Esophagus squamous epithelium (tissue), 5 donors: Measurements from ENCODE around the gene MUC5AC. TPM values are rescaled to one million over a fixed set of nuclear protein-coding genes. Genes with fewer than 3 reads are reported as not detected.

Source experiments
- DNase-seq: peaks from one replicate; lab custom pipeline; 2025; lab: John Stamatoyannopoulos, UW
- H3K27ac ChIP-seq, 4 donors: fragments of 200-600 bp; sonication (generic); one replicate each; pipeline ENCODE4 v1.5.1; 2016 to 2019; ENCODE audit warnings: mild to moderate bottlenecking in 1 of 4
- H3K27me3 ChIP-seq, 4 donors: fragments of 200-600 bp; sonication (generic); 1 replicate in 3 of 4; 2 replicates in 1 of 4; pipeline versions ENCODE4 v1.5.1 to v1.6.0; 2017 to 2021; ENCODE audit warnings: antibody characterized with exemption in 1 of 4
- H3K36me3 ChIP-seq, 3 donors: fragments of 200-600 bp; sonication (generic); one replicate each; pipeline ENCODE4 v1.5.1; 2016 to 2019
- H3K4me1 ChIP-seq, 3 donors: fragments of 200-600 bp; sonication (generic); one replicate each; pipeline ENCODE4 v1.5.1; 2017 to 2019
- H3K4me3 ChIP-seq, 4 donors: fragments of 200-600 bp; sonication (generic); 1 replicate in 3 of 4; 2 replicates in 1 of 4; pipeline ENCODE4 v1.5.1; 2016 to 2019; ENCODE audit warnings: mild to moderate bottlenecking in 2 of 4, moderate library complexity in 1 of 4
- H3K9me3 ChIP-seq, 3 donors: fragments of 200-600 bp; sonication (generic); one replicate each; pipeline ENCODE4 v1.5.1; 2016 to 2019
- POLR2A ChIP-seq, 4 donors: fragments of 450-650 bp; IDR thresholded peaks; one replicate each; pipeline ENCODE4 v1.6.1; 2017; ENCODE audit warnings: antibody characterized with exemption in 4 of 4, mild to moderate bottlenecking in 4 of 4, moderate library complexity in 3 of 4
- WGBS, 2 donors: methylation state at CpG; one replicate each; pipeline ENCODE4 v1.1.5; 2018; 5-methylcytosine and 5-hydroxymethylcytosine counted together
- intact Hi-C: fragments of 100-400 bp; cut with DNase I; formaldehyde crosslinking; loops from one replicate; pipeline ENCODE4 v1.15.0; 2022
- total RNA-seq, 4 donors: library from RNA; depleted of rRNA; stranded (reverse); fragments of >200 nt; gene quantifications; one replicate each; pipeline ENCODE4 v1.1.0, GENCODE V29; 2016
- TF ChIP-seq, protein P1 (sequence below), 6 experiments: fragments of 450-650 bp in 4 of 6; fragments of 200-600 bp in 2 of 6; sonication (generic) in 2 of 6; IDR thresholded peaks; one replicate each; pipeline ENCODE4 v1.5.1; 2016 to 2019; ENCODE audit warnings: antibody characterized with exemption in 6 of 6, mild to moderate bottlenecking in 4 of 6, moderate library complexity in 4 of 6
- donor health status: DM: yes; HTN: yes; CAD: no.

Gene MUC5AC, protein sequence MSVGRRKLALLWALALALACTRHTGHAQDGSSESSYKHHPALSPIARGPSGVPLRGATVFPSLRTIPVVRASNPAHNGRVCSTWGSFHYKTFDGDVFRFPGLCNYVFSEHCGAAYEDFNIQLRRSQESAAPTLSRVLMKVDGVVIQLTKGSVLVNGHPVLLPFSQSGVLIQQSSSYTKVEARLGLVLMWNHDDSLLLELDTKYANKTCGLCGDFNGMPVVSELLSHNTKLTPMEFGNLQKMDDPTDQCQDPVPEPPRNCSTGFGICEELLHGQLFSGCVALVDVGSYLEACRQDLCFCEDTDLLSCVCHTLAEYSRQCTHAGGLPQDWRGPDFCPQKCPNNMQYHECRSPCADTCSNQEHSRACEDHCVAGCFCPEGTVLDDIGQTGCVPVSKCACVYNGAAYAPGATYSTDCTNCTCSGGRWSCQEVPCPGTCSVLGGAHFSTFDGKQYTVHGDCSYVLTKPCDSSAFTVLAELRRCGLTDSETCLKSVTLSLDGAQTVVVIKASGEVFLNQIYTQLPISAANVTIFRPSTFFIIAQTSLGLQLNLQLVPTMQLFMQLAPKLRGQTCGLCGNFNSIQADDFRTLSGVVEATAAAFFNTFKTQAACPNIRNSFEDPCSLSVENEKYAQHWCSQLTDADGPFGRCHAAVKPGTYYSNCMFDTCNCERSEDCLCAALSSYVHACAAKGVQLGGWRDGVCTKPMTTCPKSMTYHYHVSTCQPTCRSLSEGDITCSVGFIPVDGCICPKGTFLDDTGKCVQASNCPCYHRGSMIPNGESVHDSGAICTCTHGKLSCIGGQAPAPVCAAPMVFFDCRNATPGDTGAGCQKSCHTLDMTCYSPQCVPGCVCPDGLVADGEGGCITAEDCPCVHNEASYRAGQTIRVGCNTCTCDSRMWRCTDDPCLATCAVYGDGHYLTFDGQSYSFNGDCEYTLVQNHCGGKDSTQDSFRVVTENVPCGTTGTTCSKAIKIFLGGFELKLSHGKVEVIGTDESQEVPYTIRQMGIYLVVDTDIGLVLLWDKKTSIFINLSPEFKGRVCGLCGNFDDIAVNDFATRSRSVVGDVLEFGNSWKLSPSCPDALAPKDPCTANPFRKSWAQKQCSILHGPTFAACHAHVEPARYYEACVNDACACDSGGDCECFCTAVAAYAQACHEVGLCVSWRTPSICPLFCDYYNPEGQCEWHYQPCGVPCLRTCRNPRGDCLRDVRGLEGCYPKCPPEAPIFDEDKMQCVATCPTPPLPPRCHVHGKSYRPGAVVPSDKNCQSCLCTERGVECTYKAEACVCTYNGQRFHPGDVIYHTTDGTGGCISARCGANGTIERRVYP (N-terminal part only)
- total RNA-seq = 1 to 10 TPM in 1 of 4 donors, under 1 TPM in 1, not detected in 2; under 0.01 to 1.5 TPM

- H3K27me3 ChIP-seq = peaks cover 0 to 39% (median 0%) of the 10 kb centered on the region in 4 donors
- intact Hi-C loops = no loop called here
- no peak for DNase-seq
- H3K36me3 ChIP-seq = no peaks in the 10 kb centered on the region
- TF ChIP-seq POLR2A (IDR thresholded peaks at IDR 0.05) = no peak
- TF ChIP-seq, protein P1, sequence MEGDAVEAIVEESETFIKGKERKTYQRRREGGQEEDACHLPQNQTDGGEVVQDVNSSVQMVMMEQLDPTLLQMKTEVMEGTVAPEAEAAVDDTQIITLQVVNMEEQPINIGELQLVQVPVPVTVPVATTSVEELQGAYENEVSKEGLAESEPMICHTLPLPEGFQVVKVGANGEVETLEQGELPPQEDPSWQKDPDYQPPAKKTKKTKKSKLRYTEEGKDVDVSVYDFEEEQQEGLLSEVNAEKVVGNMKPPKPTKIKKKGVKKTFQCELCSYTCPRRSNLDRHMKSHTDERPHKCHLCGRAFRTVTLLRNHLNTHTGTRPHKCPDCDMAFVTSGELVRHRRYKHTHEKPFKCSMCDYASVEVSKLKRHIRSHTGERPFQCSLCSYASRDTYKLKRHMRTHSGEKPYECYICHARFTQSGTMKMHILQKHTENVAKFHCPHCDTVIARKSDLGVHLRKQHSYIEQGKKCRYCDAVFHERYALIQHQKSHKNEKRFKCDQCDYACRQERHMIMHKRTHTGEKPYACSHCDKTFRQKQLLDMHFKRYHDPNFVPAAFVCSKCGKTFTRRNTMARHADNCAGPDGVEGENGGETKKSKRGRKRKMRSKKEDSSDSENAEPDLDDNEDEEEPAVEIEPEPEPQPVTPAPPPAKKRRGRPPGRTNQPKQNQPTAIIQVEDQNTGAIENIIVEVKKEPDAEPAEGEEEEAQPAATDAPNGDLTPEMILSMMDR (IDR thresholded peaks at IDR 0.05) = no peak
- no peak within 1 kb of the TSS for H3K27ac ChIP-seq
- H3K4me3 ChIP-seq = no peak within 1 kb of the TSS
- WGBS, 2 donors = 69 to 85% methylated on average over 5 to 10 of the region's 32 CpGs
- peaks cover 0 to 11% (median 0%) of the 10 kb centered on the region in 3 donors for H3K4me1 ChIP-seq
- H3K9me3 ChIP-seq = no peaks in the 10 kb centered on the region
These were observed at the start of gene MUC5AC for GRCh38 chr11:1157645-1158591. TSS of gene MUC5AC (plus strand) at chr11:1157953. CDS start at chr11:1158000, 47 bp downstream.

DNA sequence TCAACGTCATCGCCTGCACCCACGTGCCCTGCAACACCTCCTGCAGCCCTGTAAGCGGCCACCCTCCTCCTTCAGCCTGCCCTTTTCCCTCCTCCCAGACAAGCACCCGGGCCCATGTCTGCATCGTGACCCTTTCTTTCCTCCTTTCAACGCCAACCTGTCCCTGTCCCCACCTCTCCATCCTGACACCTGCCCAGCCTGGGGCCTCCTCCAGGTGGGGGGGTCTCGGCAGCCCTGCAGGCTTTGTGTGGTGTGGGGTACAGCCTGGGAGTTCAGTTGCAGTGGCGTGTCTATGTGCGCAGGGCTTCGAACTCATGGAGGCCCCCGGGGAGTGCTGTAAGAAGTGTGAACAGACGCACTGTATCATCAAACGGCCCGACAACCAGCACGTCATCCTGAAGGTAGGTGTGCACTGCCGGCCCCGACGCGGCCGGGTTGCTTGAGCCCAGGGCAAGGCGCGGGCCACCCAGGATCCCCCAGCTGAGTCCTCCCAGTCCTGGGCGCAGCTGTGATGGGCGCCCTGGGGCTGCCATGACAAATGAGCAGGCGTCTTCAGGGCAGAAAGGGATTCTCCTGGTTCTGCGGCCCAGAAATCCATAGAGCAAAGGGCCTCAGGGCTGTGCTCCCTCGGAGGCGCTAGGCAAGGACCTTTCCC, 49.4 kb upstream of the MUC5AC start:
- H3K36me3 ChIP-seq = no peaks in the 10 kb centered on the region
- no peak overlapping the region for H3K4me3 ChIP-seq
- DNase-seq = no peak
- no peaks in the 10 kb centered on the region for H3K4me1 ChIP-seq
- intact Hi-C loops = no loop called here
- H3K27me3 ChIP-seq = peaks cover 0 to 39% (median 0%) of the 10 kb centered on the region in 4 donors
- WGBS, 2 donors = 64 to 71% methylated on average over 8 to 14 of the region's 29 CpGs
- no peak overlapping the region for H3K27ac ChIP-seq
- no peak for TF ChIP-seq POLR2A (IDR thresholded peaks at IDR 0.05)
- TF ChIP-seq, protein P1 (IDR thresholded peaks at IDR 0.05) = no peak
- H3K9me3 ChIP-seq = no peaks in the 10 kb centered on the region

DNA sequence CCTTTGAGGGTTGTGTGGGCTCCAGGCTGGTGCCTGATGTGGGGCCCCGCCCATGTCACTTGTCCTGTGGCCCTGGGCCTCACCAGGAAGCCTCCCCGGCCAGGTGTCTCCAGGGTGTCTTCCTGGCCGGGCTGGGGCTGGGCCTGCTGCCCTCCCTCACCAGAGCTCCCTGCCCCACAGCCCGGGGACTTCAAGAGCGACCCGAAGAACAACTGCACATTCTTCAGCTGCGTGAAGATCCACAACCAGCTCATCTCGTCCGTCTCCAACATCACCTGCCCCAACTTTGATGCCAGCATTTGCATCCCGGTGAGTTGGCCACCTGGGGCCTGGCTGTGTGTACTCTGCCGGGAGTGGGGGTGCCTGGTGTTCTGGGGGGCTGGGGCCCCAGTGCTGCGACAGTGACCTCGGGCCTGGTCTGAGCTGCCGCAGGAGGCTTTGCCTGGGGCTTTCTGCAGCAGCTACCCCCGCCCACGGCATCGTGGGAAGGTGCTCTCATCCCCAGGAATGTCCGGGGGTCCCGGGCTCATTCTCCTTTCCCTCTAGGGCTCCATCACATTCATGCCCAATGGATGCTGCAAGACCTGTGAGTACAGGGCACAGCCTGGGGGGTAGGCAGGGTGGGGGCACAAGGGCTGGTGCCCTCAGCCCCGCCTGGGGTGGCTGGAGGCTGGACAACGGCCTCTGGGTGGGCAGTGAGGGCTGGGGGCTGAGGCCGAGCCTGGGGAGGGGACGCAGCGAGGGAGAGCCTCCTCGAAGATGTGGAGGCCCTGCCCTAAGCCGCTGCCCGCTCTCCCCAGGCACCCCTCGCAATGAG, 48.4 kb upstream of the MUC5AC start:
- H3K4me1 ChIP-seq = no peaks in the 10 kb centered on the region
- intact Hi-C loops = no loop called here
- TF ChIP-seq POLR2A (IDR thresholded peaks at IDR 0.05) = no peak
- TF ChIP-seq, protein P1 (IDR thresholded peaks at IDR 0.05) = no peak
- H3K36me3 ChIP-seq = no peaks in the 10 kb centered on the region
- no peak overlapping the region for H3K4me3 ChIP-seq
- H3K27ac ChIP-seq = no peak overlapping the region
- WGBS, 2 donors = 69% methylated on average over 13 of the region's 28 CpGs; no CpG with 5 or more reads in 1 of the 2 donors
- no peaks in the 10 kb centered on the region for H3K9me3 ChIP-seq
- H3K27me3 ChIP-seq = peaks cover 0 to 43% (median 0%) of the 10 kb centered on the region in 4 donors
- no peak for DNase-seq
